HG03575 (cell line): ENCODE results near the gene CD8B2.
"Not testable (repeated sequence)": the region's sequence is repeated elsewhere in the genome, so short reads cannot be mapped to it uniquely, and the experiment has no call there.

ENCODE experiments used
- ATAC-seq: cut with Tn5 transposase; IDR thresholded peaks from one replicate; pipeline ENCODE4 v1.9.1; 2021; ENCODE audit not compliant: unreplicated experiment, insufficient number of reproducible peaks, low FRiP score; ENCODE audit errors: extremely low read depth

The CD8B2 gene

DNA sequence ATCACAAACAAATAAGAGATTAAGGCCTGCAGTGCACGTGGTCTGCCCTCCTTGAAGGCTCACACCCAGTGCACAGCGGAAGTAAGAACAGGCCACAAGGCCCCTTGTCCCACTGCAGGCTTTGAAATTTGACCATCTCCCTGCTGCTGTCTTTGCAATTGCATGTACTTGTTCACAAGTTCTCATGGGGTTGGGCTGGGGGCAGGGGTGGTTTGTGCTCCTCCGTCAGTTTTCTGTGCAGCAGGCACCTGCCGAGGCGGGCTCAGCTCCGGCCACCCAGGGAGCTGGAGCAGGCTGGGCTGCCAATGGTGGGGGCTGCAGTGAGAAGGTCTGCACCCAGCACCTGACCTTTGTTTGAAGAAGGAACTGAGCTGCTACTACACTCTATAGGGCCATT lies 22.2 kb downstream of the CD8B2 start:
- not testable (repeated sequence) for ATAC-seq

DNA sequence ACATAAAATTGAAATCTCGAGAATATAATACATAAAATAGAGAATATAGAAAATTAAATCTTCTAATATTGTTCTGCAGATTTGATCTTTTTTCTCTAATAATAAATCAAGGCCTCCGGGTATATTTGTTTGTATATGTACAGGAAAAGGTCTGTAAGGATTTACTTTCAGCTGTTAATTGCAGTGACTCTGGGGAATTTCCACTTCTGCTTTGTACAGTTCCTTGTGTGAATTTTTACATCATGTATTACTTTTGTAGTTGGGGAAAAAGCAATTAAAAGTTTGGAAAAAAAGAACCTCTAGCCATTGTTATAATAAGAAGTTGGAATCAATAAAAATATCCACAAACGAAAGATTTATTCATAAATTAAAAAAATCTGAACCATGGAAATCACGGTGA lies 23.6 kb downstream of the CD8B2 start:
- ATAC-seq, result not testable (repeated sequence)

DNA sequence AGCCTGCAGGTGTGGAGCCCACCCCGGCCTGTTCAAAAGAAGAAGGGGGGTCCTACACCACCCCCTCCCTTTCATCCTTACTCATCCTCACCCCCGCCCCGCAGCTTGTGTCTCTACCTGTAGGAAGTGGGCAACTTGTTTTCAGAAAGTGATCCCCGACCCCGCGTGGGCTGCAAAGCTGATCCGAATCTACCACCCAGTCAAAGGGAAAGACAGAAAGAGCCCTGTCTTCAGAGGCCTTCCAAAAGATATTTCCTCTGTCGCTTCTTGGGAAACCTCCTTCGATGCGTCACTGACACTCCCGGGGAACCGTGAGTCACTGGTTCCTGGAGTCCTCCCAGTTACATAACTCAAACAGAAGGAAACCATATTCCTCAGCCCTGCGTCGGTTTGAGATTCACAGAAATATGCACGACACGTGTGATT lies 24.3 kb downstream of the CD8B2 start:
- ATAC-seq, result not testable (repeated sequence)

DNA sequence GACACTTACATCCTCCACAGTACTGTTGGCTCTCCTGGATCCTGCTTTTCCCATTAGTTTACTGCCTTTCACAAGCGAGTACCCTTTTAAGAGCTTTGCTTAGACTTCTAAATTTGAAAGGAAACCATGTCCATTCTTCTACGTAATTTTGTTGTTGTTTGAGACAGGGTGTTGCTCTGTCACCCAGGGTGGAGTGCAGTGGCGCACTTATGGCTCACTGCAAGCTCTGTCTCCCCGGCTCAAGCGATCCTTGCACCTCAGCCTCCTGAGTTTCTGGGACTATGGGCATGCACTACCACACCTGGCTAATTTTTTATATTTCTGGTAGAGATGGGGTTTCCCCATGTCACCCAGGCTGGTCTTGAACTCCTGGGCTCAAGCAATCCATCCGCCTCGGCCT lies 24.8 kb downstream of the CD8B2 start:
- not testable (repeated sequence) for ATAC-seq

DNA sequence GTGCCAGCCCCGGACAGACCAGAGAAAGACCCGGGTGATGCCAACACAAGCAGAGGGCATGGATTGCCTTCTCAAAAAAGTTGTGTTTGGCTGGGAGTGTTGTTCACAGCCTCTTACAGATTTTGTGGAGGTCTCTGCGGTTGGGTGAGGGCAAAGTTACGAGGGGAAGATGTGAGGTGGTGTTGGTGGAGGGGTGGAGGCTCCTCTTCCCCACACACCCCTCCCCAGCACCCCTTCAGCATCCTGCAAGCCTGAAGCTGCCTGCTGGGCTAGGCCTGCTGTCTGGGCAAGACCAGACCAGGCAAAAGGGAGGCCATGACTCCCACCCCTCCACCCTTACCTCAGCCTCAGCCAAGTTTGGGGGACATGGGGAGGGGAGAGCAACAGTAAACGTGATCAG lies 26.2 kb downstream of the CD8B2 start:
- not testable (repeated sequence) for ATAC-seq

DNA sequence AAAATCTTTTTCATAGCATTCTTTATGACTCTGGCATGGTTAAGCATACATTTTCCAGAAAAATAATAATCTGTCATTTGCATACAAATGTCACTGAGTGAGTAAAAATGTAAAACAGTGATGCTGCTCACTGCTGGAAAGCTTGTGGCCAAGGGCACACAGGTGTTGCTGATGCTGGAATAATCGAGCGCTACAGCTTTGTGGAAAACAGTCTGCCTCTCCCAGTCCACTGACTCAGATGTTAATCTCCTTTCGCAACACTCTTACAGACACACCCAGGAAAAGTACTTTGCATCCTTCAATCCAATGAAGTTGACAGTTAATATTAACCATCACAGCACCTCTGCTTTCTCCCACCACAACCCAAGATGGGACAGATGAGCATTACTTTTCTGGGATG lies 27.7 kb downstream of the CD8B2 start:
- ATAC-seq, result not testable (repeated sequence)

DNA sequence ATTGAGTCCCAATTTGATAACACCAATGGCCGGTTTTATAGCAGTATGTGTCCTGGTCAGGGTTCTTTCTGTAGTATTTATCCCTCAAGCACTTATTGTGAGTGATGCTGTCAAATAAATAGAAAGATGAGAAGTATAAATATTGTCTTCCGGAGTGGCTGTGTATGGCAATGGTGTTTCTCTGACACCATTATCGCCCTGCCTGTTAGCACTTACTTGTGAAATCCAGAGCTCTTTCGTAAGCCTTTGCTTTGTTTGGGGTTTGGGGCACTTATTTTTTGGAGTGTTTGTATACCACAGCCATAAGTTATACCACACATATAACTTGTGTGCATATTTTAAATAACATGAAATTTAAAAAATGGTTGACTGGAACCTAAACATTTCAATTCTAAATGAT lies 29.3 kb downstream of the CD8B2 start:
- no peak for ATAC-seq

DNA sequence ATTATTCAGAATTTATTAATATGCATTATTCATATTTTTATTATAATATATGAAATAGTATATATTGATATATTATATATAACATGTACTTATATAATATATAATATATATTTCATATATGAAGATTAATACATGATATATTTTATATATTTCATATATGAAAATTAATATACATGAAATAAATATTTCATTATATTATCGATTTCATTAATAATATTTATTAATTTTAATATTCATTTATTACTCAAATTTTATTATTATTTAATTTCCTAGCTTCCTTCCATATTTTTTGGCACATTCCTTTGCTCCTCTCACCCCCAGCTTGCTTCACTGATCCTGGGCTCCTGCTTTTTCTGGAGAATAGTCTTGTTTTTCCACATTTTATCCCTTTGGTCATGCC lies 29.7 kb downstream of the CD8B2 start:
- ATAC-seq, result no peak

DNA sequence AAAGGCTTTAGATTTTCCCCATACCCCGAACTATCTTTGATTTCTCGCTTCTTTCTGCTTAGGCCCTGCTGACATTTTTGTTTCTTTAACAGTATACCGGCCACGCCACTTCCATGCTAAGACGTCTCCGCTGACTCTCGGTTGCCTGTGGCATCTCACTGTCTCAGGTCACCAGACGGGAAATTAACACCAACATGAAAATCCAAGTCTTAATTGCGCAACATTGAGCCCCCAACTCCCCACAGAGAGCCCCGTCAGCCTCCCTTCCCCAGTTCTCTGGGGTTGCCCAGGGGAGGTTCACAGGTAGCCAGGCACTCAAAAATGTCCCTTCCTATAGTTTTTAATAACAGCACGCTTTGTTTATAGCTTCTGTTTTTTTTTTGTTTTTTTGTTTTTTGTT lies 30.2 kb downstream of the CD8B2 start:
- ATAC-seq, result no peak

DNA sequence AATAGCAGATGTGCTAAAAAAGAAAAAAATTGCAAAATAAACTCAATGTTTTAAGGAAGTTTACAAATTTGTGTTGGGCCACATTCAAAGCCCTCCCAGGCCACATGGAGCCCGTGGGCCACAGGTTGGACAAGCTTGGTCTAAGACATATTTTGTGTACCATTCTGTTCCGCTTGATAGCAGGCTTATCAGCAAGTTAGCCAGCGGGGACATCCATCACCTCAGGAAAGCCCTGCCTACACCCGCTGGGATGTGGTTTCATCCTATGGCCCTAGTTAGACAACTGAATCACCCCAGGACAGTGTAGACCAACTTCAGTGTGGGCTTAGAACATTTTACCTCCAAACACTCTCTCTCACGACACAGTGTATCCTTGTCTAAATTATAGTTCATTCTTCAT lies 32.6 kb downstream of the CD8B2 start:
- no peak for ATAC-seq

DNA sequence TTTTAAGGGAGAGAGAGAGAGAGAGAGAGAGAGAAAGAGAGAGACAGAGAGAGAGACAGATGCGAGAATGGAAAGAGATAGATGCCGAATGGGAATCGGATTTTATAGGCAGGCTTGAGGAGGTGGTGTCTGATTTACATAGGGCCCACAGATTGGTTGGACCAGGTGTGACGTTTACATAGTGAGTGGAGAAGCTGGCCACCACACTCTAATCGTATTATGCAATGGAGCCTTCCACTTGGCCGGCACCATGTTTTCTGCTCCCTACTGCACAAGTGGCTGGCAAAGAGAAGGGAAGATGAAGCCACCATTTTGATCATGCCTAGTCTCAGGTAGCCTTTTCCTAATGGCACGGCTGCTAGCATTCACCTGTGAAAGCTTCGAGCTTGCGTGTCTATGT lies 33.9 kb downstream of the CD8B2 start:
- no peak for ATAC-seq

DNA sequence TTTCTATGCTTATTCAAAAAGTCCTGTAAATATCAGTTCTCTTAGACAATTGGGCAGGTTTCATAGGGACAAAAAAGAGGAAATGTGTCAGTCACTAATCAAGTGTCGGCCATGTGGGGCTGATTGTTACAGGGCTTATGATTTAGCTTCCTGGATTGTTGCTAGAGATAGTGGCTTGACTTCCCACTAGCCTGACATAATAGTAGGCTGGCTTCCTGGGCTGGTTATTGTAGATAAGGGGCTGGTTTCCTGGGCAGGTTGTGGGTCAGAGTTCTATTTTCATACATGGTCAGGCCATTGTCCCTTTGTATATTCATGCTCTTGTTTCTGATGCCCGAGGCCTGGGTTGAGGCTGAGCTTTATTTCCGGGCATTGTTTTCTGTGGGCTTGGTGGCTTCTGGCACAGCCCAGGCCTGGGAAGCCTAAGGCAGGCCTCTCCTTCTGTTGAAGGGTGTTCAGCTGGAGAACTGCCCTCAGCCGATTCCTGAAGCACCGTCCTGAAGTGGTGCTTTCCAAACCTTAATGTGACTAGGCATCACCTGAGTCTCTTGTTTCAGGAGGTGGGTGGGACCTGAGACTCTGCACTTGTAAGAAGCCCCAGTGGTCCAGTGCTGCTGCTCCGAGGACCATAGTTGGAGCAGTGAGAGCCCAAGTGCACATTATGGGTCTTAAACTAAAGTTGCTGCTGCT lies 37.0 kb downstream of the CD8B2 start:
- no peak for ATAC-seq

DNA sequence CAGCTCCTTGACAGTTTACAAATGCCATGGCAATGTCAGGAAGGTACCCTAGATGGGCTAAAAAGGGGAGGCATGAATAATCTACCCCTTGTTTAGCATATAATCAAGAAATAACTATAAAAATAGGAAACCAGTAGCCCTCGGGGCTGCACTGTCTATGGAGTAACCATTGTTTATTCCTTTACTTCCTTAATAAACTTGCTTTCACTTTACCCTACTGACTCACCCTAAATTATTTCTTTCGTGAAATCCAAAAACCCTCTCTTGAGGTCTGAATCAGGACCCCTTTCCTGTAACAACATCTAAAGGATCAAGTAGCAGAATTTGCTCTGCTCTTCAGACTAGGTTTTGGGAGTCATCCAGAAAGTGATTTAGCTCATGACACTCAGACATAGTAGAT lies 43.7 kb downstream of the CD8B2 start:
- ATAC-seq, result no peak

DNA sequence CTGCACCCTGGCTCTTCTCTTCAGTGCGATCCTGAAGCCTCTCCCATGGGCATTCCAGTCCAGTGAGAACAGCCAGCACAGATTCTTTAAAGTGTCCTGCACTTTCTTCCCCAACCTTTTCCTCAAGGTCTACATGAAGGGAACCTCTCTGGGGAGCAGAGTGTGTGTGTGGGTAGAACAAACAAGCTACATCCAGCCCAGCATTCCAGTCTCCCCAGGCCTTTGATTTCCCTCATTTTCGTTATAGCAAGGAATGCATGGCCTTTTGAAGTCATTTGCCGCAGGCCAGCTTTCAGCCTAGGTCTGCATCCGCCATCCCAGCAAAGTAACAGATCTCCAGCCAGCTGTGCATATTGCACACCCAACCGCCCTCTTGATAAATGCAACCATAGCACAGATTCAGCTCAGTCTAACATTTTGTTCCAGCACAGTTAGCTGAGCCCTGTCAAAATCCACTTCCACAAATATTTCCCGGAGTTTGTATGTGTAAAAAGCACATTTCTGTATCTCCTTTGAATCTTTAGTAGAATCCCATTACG lies 44.6 kb downstream of the CD8B2 start:
- ATAC-seq, result no peak

DNA sequence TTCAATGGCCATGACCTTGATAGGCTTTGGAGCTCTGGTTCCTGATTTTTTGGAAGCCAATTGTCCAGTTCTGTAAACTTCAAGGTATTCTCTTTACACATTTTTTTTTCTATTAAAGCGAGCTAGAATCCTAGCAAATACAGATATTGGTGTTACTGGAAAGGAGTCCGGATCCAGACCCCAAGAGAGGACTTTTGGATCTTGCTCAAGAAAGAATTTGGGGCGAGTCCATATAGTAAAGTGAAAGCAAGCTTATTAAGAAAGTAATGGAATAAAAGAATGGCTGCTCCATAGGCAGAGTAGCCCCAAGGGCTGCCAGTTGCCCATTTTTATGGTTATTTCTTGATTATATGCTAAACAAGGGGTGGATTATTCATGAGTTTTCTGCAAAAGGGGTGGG lies 45.1 kb downstream of the CD8B2 start:
- ATAC-seq, result no peak

DNA sequence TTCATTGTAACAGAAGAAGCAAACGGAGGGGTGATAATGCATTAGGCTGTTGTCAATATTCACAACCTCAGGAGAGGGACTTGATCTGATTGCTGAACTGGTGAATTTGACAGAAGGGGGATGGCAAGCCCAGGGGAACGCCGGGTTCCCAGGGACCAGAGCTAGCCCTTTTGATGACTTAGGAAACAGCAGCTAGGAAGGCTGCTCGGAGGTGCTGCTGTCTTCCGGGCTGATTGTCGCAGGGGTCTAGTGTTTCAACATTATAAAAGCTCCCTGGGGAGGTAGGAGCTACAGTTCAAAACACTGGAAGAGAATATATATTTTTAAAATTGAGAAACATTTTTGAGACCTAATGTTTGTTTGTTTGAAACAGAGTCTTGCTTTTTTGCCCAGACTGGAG lies 47.3 kb downstream of the CD8B2 start:
- no peak for ATAC-seq

DNA sequence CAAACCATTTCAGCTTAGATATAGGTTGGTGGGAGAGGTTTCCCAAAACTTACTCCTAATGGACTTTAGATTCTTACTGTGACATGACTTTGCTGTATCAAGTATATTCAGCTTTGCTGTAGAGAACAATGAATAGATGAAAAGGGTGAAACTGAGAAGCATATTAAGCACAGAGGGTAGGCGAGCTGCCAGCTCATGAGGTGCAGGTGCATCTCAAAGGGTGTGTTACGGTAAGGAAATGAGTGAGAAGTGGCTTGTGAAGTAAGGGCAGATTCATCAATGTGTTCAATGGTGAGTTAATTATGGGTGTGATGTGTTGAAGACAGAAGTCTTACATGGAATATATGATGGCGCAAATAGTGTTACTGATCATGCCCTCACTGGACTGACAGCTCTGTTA lies 49.3 kb downstream of the CD8B2 start:
- no peak for ATAC-seq

DNA sequence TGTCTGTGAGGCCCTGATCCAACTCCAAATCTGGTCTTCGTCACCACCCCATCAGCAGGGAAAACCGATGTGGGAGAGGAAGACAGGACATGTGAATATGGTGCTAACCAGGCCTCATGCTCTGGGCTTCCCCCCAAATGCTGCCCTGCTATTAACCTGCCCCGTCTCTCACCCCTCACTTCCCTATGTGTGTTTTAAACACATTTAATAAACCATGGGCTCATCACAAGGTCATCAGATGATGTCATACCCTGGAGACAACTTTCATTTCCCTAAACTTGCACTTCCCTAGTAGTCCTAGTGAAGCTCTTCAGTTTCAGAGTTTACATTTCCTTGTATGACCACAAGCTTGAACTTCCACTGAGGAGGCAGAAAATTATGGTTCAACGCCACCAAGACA lies 49.9 kb downstream of the CD8B2 start:
- ATAC-seq, result no peak

DNA sequence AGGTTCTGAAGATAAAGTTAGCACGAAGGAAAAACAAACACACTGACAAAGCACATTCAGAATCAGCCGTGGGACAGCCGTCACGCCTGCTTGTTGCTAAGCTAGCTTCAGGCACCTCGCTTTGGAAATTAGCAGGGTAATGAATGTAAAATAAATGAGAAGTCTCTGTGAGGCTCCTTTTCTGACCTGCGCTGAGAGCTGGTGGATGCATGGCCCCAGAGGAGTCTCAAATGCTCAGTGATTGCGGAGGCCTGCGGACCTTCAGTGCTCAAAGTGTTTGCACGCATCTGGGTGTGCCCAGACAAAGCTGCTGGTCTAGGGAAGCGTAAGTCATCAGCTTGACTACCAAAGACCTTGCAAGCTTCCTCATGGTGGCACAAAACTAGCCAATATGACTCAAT lies 50.6 kb downstream of the CD8B2 start:
- ATAC-seq, result no peak

DNA sequence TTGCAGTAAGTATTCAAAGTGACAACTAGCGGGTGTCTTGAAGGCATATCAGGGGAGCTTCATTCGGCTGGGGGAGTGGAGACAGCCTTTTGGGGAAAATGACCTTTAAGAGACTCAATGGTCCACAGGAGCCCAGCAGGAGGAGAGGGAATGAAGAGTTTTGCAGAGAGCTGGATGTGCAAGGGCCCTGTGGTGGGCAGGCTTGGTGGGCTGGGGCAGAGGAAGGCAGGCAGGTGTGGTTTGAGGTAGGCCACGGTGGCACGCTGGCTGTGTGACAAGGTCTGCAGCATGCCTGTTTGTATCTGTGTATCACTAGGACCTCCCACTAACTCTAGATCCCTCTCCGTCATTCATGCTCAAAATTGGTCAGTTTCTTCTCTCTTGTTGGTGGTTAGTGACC lies 53.7 kb downstream of the CD8B2 start:
- no peak for ATAC-seq

DNA sequence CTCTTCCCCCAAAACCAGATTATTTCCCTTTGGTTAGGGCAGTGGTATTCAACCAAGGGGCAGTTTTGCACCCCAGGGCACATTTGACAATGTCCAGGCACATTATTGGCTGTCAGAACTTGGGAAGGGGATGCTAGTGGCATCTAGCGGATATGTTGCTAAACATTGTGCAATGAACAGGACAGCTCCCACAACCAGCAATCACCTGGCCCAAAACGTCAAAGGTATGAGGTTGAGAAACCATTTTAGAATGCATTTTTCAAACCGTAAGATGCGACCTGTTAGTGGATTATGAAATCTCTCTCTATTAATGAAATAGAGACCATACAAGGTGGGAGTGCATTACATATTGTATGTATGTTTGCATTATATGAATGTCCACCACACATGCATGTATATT lies 54.2 kb downstream of the CD8B2 start:
- ATAC-seq, result no peak
